ENCODE measurements around the gene NEURL2. TPM values are rescaled to one million over a fixed set of nuclear protein-coding genes. Genes with fewer than 3 reads are reported as not detected.

NEURL2 gene
- polyA plus RNA-seq, 1 donor (not counting 4 experiments of a cell fraction or from before 2014, with no cell fraction given), result 0.49 TPM

- Histone ChIP-seq H3K9ac (ENCODE audit: control insufficient read depth, extremely low read depth, insufficient read depth, low read length) (no peak overlapping the region), H3K79me2 (ENCODE audit: control insufficient read depth, insufficient read depth, low read length) (peaks cover 33% of the 10 kb centered on the region), H3K36me3 (ENCODE audit: control insufficient read depth in 2 of 2, extremely low read depth in 1 of 2, insufficient read depth in 2 of 2, low read length in 2 of 2) (peaks cover 21 to 30% of the 10 kb centered on the region in 2 experiments), H3K27ac (ENCODE audit: control insufficient read depth, insufficient read depth, low read length) (no peak overlapping the region), H3K27me3 (ENCODE audit: control insufficient read depth, extremely low read depth, insufficient read depth, low read length) (no peaks in the 10 kb centered on the region), H3K4me3 (ENCODE audit: control insufficient read depth in 2 of 3, extremely low read depth in 1 of 3, insufficient read depth in 2 of 3, low read depth in 1 of 3, low read length in 3 of 3) (no peak overlapping the region), H3K4me1 (ENCODE audit: control insufficient read depth, extremely low read depth, insufficient read depth, low read length) (peaks cover 14% of the 10 kb centered on the region), H3K9me3 (ENCODE audit: control insufficient read depth, low read depth, low read length) (no peaks in the 10 kb centered on the region), H3K4me2 (ENCODE audit: control insufficient read depth, extremely low read depth, insufficient read depth, low read depth, low read length) (no peak overlapping the region), H4K20me1 (ENCODE audit: control insufficient read depth, extremely low read depth, insufficient read depth, low read length) (no peaks in the 10 kb centered on the region), H3K9me1 (ENCODE audit: control insufficient read depth, extremely low read depth, insufficient read depth, low read length) (no peaks in the 10 kb centered on the region), H2AFZ (ENCODE audit: control insufficient read depth, low read length) (no peak overlapping the region)
- no peak for TF ChIP-seq CTCF (optimal IDR thresholded peaks at IDR 0.05 in 1 of 3, IDR thresholded peaks at IDR 0.05 in 1 of 3, conservative IDR thresholded peaks at IDR 0.05 in 1 of 3; ENCODE audit: extremely low read depth in 1 of 3, insufficient read depth in 2 of 3, low read length in 3 of 3)
- TF ChIP-seq EZH2 (IDR thresholded peaks at IDR 0.05; ENCODE audit: low read length), result no peak
- DNase-seq (ENCODE audit: low read depth, low spot score) (no peak), FAIRE-seq (no peak)
- dilution Hi-C loops (cut with MboI; ENCODE audit: extremely low pct_ligation_motif_present, low sequenced_read_pairs), result no loop called here
Observed at GRCh38 chr20:45937765-45938164, 46.8 kb upstream of the NEURL2 start.

- Histone ChIP-seq H3K27ac (ENCODE audit: control insufficient read depth, insufficient read depth, low read length) (peak overlapping the region; percentile 89), H3K36me3 (ENCODE audit: control insufficient read depth in 2 of 2, extremely low read depth in 1 of 2, insufficient read depth in 2 of 2, low read length in 2 of 2) (peaks cover 16 to 25% of the 10 kb centered on the region in 2 experiments), H3K9ac (ENCODE audit: control insufficient read depth, extremely low read depth, insufficient read depth, low read length) (peak overlapping the region; percentile 99), H3K27me3 (ENCODE audit: control insufficient read depth, extremely low read depth, insufficient read depth, low read length) (no peaks in the 10 kb centered on the region), H3K4me2 (ENCODE audit: control insufficient read depth, extremely low read depth, insufficient read depth, low read depth, low read length) (peak overlapping the region; percentile 84), H3K4me3 (ENCODE audit: control insufficient read depth in 2 of 3, extremely low read depth in 1 of 3, insufficient read depth in 2 of 3, low read depth in 1 of 3, low read length in 3 of 3) (peak overlapping the region; percentile 89 to 100 (median 97)), H3K79me2 (ENCODE audit: control insufficient read depth, insufficient read depth, low read length) (peaks cover 33% of the 10 kb centered on the region), H4K20me1 (ENCODE audit: control insufficient read depth, extremely low read depth, insufficient read depth, low read length) (no peaks in the 10 kb centered on the region), H2AFZ (ENCODE audit: control insufficient read depth, low read length) (peak overlapping the region; percentile 90), H3K9me1 (ENCODE audit: control insufficient read depth, extremely low read depth, insufficient read depth, low read length) (no peaks in the 10 kb centered on the region), H3K9me3 (ENCODE audit: control insufficient read depth, low read depth, low read length) (no peaks in the 10 kb centered on the region), H3K4me1 (ENCODE audit: control insufficient read depth, extremely low read depth, insufficient read depth, low read length) (peaks cover 14% of the 10 kb centered on the region)
- DNase-seq (ENCODE audit: low read depth, low spot score), result no peak
- TF ChIP-seq CTCF (optimal IDR thresholded peaks at IDR 0.05 in 1 of 3, IDR thresholded peaks at IDR 0.05 in 1 of 3, conservative IDR thresholded peaks at IDR 0.05 in 1 of 3; ENCODE audit: extremely low read depth in 1 of 3, insufficient read depth in 2 of 3, low read length in 3 of 3), result no peak
- FAIRE-seq, result no peak
- dilution Hi-C loops (cut with MboI; ENCODE audit: extremely low pct_ligation_motif_present, low sequenced_read_pairs), result no loop called here
Observed at GRCh38 chr20:45935416-45936046, 44.5 kb upstream of the NEURL2 start.
